GM19324 (cell line): Measurements from ENCODE around the gene DRGX.

Experiments
- ATAC-seq: cut with Tn5 transposase; IDR thresholded peaks from one replicate; pipeline ENCODE4 v1.9.1; 2021; ENCODE audit warnings: mild to moderate bottlenecking, moderate library complexity; ENCODE audit not compliant: unreplicated experiment, low FRiP score

Gene DRGX

DNA sequence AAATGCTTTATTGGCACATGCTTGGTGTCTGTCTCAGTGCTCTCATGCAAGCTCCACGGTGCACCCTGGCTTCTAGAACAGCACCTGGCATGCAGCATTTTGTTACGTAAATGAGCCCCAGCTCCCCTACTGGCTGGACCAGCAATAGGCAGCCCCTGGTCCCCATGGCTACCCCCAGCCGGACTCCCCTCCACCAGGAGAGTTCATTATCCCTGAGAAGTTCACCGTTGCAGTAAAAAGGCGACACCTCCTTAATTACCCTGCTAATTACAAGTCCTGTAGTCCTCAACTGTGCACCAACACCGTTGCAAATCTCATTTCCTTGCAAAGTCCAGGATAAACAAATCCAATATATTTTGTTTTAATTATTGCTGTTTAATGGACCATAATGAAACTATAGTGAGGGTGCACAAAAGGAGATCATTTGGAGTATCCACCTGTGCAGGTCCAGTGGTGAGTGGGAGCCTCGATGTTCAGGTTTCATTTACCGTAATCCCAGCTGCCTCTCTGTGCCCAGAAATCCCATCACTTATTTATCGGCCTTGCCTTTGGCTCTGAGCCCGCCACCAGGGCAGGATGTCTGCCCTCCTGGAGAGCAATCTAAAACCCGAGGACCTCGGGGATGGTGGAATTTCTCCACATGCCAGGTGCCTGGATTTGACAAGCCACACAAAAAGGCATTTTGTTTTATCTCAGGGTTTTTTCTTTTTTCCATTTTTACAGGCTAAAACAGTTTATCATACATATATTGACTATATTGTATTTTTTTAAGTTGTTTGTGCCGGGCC lies 12.8 kb upstream of the DRGX start:
- no peak for ATAC-seq

DNA sequence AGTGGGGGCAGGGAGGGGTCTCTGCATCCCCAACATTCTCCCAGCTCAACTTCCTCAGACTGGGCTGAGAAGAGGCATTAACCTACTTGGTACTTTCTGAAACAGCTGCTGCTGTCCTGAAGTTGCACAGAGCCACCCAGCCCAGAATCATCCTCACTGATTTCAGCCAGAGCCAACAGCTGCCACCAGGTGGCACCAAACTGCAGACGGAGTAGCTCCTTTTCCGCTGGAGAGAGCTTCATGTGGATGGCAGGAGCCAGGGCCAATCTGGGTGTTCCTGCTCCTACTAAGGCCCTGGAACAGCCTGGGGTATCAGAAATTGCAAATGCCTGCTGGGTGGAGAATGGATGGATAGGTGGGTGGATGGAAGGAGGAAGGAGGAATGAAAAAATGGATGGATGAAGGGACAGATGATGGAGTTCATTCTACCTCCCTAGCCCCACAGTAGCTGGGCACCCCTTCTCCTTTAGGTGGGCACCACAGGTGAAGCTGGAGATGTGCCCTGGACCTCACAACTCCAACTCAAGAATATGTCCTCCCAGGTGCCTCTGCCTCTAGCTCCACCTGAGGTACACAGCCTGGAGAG lies 11.8 kb upstream of the DRGX start:
- no peak for ATAC-seq

DNA sequence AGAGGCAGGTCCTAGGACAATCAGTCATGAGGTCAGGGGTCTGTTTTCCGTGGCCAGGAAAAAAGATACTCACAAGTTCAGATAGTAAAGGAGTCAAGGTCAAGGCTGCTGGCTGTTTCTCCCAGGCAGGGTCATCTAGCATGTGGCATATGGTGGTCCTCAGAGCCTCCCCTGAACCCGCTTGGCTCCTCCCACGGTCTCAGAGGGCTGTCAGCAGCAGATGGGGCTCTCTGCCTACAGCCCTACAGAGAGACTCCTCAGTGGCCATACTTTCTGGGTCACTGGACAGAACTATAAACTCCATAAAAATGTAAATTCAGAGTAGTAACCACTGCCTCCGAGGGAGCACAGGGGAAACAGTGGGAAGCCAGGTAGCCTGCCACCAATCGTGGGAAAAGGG lies 11.3 kb upstream of the DRGX start:
- no peak for ATAC-seq

DNA sequence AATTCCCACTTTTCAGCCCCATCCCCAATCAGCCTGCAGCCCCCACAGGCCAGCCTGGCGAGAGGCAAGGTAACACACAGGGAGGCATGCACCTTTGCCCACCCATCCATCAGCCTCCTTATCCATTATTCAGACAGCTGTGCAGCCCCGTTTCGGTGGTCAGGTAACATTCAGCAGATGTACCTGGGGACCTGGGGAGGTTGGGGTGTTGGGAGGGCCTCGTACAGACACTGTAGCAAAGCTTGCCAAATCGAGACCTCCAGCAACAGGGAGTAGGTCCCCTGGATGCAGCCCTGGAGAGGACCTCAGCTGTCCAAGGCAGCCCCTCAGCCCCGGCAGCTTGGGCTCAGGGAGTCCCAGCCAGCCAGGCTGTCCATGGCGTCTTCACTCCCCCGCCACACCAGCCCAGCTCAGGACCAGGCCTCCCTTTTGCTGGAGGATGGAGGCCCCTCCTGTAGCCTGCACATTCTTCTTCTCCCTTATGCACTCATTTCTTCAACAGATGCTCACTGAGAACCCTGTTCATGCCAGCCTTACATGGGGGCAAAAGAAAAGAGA lies 8.5 kb upstream of the DRGX start:
- ATAC-seq: no peak

DNA sequence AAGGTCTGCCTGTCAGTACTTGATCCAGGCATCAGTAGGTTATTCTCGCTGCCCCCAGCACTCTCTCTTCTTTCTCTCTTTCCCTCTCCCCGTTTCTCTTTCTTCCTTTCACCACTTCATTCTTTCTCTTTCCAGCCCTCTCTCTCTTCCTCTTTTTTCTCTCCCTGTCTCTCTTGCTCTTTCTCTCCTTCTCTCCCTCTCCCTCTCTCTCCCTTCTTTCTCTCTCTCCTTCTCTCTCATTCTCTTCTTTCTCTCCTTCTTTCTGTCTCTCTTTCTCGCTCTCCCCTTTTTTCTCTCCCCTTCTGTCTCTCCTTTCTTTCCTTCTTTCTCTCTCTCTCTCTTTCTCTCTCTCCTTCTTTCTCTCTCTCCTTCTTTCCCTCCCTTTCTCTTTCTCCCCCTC lies 7.5 kb upstream of the DRGX start:
- no peak for ATAC-seq

DNA sequence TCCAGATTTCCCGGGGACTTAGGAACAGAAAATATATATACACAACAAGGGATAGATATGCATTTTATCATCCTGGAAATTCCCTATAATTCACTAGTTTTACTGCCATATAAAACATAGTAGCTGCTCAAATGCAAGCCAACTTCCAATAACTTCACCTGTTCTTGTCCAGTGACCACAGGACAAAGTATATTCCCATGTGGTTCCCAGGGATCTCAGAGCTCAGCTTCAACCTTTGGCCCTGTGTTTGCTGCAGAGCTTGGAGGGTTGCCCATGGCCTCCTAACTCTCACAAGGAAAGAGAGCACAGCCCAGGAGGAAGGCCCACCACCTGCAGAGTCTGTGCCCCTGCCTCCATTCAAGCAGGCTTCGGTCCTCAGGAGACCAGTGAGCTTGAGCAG lies 4.5 kb upstream of the DRGX start:
- ATAC-seq: no peak

DNA sequence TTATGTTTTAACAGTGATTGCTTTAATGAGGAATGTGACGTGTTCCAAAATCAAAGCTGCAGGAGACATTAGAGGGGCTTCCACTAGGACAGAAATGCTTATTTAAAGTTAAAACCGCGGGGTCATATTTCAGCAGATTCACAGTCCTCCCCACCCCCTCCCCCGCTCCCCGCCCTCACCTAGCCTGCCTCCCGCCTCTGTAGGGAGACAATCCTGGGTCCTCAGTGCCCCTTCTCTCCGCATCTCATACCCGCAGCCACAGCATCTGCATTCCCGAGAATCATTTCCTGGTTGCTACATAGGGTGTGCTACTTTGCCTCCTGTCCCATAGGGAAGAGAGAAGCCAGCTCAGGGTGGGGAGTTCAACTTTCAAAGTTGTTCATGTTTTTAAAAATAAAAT lies 3.1 kb upstream of the DRGX start:
- ATAC-seq: no peak

DNA sequence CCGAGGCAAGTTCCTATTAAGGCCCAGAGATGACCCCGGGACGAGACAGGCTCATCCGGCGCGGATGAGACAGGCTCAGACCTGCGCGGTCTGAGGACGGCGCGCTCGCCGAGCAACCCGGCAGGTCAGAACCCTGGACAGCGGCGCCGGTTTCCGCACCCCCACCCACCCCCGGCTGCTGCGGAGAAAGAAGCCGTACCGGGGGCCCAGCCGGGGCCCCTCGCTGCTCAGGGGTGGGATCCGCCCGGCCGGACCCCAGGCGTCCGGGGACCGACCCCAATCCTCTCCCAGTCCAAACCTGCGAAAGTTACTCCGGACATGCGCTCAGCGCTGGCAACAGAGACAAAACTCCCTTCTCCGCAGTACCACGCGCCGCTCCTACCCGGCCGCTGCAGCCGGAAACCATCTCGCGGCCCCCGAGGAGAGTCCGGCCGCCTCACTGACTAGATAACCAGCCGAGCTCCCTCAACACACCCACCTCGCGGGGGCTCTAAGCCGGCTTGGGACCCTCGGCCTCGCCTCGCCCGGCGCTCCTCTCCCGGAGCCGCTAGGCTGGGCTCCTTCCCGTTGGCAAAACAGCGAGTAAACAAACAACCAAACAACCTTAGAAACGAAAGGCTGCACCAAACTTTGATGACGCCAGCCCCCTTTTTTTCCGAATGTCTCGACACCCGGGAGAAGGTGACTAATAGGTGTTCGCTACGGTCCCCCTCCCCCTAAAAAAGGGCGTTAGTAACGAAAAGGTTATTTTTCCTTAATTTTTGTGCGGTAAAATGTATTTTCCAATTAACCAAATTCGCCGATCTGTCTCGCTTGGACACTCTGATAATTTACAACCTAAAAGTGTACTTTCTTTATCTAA lies 2.3 kb upstream of the DRGX start:
- peak; percentile 76 for ATAC-seq

DNA sequence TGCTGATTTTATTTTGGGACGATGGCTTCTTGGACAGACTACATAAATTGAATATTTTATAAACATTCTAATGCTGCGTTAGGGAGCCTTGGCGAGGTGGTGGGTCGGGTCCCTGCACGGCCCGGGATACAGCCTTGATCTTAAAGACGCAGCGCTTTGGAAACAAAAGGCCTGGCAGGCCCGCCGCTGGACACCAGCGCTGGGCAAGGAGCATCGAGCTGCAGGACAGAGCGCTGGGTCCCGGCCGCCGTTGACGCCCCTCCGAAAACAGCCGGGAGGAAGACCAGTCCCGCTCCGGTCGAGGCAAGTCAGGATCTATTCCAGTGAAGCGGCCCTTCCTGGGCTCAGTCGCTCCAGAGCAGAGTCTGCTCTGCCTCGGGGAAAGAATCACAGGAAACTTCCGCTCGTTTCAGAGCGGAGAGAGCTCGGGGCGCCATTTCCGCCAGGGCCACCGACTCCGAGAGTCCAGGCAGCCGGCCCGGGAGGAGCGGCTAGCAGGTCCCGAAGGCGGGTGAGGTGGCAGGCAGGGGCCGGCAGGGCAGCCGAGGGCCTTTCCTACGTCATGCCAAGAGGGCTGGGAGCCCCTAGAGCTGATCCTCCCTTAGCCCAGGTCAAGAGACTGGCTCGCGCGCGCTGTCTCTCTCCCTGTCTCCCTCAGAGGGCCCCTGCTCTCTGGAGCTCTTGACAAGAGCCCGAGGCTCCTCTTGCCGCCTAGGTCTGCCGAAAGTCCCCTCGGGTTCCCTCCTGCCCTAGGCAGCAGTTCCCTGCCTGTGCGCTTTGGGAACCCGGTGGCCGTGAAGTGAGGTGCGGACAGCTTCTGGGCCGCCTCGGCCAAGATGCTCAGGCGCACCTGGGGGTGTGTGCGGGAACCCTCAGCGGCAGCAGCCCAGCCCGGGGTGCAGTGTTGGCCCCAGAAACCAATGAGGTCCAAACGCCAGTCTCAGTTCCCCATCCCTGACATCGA lies 1.4 kb upstream of the DRGX start:
- ATAC-seq: peak; percentile 23

DNA sequence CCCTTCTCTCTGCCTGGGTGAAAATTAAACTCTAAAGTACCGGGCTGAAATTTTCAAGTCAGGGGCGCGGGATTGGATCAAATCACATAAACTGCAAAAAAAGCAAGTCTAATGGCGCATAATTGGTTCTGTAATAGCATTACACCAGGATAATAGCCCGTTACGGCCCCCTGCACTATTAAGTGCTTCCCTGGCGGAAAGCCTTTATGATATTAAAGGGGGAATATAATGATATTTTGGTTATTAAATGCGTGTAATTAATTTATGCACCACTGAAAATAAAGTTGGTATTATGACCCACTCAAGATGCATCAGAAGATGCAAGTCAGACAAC lies 744 bp upstream of the DRGX start:
- ATAC-seq: no peak

DNA sequence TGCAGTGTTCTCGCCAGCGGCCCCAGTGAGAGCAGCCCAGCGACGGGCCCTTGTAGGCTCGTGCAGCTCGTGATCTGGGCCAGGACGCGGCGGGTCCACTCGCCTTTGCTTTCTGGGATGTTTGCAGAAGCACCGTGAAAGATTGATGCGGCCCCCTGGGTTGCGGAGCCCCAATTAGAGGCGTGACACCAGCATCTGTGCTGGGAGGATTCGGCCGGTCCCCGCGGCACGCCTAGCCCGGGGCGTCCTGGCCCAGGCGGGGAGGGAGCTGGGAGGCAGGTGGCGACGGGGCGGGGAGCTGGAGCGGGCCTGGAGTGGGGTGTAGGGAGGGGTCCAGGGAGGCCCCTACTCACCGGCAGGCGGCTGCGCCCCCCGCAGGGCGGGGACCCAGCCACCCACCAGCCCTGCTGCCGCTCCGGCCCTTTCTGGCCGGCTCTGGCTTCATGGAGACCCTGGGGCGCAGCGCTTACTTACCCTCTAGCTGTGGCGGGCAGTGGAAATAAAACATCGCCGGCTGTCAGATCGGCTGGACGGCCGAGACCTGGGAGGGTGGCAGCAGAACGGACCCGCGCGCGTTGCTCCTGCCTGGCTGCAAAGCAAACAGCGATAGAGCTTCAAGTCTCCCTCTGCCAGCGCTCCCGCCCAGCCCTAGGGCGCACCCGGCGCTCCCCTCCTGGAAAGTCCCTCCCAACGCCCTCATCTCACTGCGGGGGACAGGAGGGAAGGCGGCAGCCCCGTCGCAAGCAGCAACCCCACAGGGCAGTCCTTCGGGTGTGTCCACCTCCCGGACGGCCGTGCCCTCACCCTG lies 752 bp downstream of the DRGX start:
- ATAC-seq: no peak

DNA sequence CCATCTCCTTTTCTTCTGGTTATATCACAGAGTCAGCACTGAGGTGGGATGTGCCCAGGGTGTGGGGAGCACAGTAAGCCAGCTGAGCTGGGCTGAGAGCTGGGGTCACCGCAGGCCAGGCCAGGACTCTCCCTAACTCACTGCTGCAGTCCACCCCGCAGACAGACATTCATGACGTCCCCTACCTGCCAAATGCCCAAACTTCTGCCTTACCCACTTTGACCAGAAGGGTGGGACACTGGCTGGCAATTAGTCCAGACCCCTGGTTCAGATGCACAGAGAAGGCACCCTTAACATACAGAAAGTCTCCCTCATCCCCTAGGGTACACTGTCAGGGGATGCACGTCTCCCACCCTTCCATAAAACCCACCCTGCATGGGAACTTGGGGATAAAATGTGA lies 2.1 kb downstream of the DRGX start:
- ATAC-seq: no peak

DNA sequence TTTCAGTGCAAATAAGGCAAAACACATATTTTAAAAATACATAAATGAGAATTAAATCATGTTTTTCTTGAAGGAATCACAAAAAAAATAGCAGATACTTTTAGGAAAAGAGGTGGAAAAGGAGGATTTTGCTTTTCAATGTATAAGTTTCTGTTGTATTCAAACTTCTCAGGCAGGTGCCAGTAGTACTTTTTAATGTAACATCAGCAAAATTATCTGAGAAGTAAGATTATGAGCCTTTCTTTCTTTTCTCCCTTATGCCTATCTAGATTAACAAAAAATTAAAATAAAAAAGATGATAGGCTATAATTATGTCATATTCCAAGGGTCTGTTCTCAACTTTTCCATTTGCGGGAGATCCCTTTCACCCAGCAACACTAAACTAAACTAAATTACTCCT lies 2.6 kb downstream of the DRGX start:
- ATAC-seq: no peak

DNA sequence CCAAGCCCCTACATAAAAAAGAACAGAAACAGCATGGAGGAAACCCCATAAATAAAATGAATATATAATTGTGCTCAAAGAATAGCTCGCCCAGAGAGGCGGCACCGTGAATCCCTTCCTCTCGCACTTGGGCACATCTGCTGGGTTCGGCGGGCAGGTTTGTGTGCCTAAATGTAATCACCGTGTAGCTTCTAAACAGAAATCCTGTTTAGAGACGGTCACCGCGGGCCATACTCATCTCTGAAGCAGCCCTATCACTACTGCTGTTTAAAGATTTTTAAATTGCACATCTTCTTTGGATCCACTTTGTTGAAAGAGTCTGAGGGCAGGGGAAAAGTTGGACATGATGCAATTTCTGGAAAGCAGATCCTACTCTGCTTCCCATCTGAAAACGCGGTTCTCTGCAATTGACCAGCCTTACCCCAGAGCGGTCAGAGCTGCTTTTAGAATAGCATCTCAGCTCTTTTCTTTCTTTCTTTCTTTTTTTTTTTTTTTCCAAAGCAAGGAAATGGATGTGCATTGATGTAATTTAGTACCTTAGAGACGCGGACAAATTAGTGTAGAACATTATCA lies 6.4 kb downstream of the DRGX start:
- ATAC-seq: no peak

DNA sequence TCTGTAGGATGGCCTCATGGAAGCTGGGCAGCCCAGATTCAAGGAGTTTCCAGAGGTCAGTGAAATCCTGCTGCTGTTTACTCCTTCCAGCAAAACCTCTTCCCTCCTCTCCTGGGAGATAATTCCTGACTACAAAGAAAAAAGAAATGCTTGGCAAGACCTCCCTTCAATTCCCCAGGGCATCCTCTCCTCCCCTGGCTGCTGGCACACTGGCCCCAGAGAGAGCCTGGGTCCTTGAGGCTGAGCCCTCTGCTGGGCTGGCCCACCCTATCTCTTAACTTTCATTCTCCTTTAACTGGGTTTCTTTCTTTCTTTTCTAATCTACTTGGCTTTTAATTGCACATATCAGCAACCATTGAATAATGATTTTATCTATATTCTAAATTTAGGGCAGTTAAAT lies 7.7 kb downstream of the DRGX start:
- no peak for ATAC-seq

DNA sequence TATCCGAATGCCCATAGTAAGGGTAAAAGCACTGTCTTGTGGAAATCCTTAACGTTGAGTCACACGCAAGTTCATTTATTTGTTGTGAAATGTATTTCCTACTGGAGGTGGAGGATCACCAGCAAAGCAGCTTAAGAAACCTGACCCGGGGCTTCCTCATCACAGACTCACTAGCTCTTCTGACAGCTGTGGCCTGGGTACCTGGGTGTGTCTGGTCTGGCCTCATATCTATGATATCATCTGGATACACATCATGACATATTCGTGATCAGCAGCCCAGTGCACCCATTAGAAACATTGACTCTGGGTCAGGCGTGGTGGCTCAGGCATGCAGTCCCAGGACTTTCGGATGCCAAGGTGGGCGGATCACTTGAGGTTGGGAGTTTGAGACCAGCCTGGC lies 8.8 kb downstream of the DRGX start:
- ATAC-seq: no peak

DNA sequence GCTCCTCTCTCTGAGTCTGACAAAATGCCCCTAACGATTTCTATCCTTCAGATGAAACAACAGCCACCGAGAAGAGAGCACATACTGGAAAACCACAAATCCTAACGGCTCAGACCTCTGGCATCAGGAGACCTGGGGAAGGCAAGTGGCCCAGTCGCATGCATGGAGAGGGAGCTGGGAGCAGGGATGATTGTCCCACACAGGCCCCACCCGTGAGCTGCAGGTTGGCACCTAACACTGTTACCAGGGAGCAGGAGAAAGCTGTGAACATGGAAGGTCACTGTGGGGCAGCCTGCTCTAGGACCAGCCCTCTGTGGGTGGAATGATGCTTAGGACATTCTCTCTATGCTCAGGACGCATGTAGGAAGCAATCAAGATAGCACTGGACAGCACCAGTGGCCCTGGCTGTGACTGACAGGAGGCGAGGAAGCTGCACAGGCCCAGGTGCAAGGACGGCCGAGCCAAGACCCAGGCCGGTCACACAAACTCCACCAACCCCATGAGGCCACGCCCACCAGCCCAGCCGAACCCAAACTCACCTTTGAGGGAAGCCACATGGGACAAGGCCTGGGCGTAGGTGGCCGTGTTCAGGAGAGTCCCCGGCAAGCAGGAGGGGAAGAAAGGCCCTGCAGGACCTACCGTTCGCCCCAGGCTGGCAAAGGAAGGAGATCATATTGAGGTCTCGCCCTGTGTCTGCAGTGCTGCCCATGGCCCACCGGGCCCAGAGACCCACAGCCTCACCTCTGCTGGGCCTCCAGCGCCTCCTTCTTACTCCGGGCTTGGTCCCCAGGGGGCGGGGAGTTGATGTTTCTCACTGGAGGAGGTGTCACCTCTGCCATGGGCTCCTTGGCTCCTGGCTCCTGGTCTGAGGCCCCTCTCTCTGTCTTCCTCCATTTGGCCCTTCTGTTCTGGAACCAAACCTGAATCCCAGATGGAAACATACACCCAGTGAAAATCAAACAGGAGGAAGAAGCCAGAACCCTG lies 9.7 kb downstream of the DRGX start:
- ATAC-seq: no peak
